Bronchial epithelial cell (primary cell): ENCODE results near the gene PPP2R2C. TPM values are rescaled to one million over a fixed set of nuclear protein-coding genes. Genes with fewer than 3 reads are reported as not detected.

ENCODE experiments used
- DNase-seq: peaks from one replicate; pipeline ENCODE4 v3.0.0-alpha.2; 2010; ENCODE audit warnings: low read depth
- FAIRE-seq: peaks from 2 replicates; lab custom pipeline; 2011; peaks lifted over from hg19 to GRCh38; lab: Jason Lieb, UNC
- H3K27me3 ChIP-seq: 2 replicates; pipeline ENCODE4 v1.5.1; 2011; ENCODE audit warnings: low read length; ENCODE audit not compliant: control insufficient read depth, insufficient read depth
- H3K36me3 ChIP-seq: 2 replicates; pipeline ENCODE4 v1.5.1; 2011; ENCODE audit warnings: low read length; ENCODE audit not compliant: control insufficient read depth, insufficient read depth
- H3K4me3 ChIP-seq: 2 replicates; pipeline ENCODE4 v1.5.1; 2011; ENCODE audit warnings: mild to moderate bottlenecking, low read depth, low read length, control low read depth
- total RNA-seq: library from RNA; depleted of rRNA; stranded (reverse); fragments of >200 nt; gene quantifications from 2 replicates; pipeline ENCODE4 v1.2.1, GENCODE V29; 2014
- TF ChIP-seq, protein P1 (sequence below): IDR thresholded peaks from 2 replicates; pipeline ENCODE4 v1.5.1; 2011; ENCODE audit warnings: mild to moderate bottlenecking, moderate library complexity, low read length, control low read depth, inconsistent platforms; ENCODE audit not compliant: insufficient read depth, severe bottlenecking

The PPP2R2C gene
- total RNA-seq, 1 donor from 2014 or later: 1.1 TPM

DNA sequence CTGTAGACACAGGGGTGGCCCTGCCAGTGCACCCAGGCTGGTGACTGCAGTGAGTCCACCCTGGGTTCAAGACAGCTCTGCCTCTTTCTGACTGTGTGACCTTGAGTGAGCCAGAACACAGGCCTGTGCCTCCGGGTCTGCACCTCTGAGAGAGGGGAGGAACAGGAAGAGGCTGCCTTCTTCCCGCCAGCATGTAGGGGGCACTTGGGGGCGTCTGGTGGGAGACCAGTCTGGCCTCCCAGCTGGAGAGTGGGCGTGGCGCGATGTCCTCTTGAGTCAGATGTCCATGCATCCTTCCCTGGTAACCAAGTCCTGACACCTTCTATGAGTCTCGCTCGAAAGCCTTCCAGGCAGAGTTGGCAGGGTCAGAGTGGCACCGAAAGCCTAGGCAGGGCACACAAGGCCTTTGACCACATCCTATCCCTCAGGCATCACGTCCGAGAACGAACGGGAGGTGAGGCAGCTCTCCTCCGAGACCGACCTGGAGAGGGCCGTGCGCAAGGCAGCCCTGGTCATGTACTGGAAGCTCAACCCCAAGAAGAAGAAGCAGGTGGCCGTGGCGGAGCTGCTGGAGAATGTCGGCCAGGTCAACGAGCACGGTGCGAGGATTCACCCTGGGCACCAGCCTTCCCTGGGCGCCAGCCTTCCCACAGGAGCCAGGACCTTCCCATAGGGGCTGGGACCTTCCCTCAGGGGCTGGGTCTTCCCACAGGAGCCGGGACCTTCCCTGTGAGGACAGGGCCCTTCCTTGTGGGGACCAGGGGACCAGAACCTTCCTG lies 181.5 kb downstream of the PPP2R2C start:
- no peak overlapping the region for H3K4me3 ChIP-seq
- TF ChIP-seq, protein P1, sequence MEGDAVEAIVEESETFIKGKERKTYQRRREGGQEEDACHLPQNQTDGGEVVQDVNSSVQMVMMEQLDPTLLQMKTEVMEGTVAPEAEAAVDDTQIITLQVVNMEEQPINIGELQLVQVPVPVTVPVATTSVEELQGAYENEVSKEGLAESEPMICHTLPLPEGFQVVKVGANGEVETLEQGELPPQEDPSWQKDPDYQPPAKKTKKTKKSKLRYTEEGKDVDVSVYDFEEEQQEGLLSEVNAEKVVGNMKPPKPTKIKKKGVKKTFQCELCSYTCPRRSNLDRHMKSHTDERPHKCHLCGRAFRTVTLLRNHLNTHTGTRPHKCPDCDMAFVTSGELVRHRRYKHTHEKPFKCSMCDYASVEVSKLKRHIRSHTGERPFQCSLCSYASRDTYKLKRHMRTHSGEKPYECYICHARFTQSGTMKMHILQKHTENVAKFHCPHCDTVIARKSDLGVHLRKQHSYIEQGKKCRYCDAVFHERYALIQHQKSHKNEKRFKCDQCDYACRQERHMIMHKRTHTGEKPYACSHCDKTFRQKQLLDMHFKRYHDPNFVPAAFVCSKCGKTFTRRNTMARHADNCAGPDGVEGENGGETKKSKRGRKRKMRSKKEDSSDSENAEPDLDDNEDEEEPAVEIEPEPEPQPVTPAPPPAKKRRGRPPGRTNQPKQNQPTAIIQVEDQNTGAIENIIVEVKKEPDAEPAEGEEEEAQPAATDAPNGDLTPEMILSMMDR: no peak
- no peaks in the 10 kb centered on the region for H3K27me3 ChIP-seq
- DNase-seq (no peak), FAIRE-seq (no peak)
- peaks cover 5% of the 10 kb centered on the region for H3K36me3 ChIP-seq

DNA sequence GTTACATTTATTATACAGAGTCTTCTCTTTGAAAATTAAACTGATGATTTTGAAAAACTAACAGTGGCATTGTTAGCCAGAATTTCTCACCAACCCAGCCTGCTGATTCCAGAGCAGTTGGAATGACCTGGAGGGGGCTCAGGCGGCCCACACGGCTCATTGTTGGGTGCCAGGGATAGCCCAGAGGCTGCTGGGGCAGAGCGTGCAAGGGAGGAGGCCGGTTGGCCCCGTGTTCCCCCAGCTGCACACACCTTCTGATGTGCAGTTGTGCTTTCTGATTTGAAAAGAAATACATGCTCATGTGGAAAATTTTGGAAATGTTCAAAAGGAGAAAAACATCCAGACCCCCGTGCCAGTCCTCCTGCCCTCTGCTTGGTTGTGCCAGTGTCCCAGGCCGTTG lies 182.2 kb downstream of the PPP2R2C start:
- H3K36me3 ChIP-seq: peaks cover 5% of the 10 kb centered on the region
- no peak overlapping the region for H3K4me3 ChIP-seq
- FAIRE-seq (no peak), DNase-seq (no peak)
- H3K27me3 ChIP-seq: no peaks in the 10 kb centered on the region
- TF ChIP-seq, protein P1: no peak

GRCh38 chr4:6288871-6289270 lies 183.5 kb downstream of the PPP2R2C start:
- TF ChIP-seq, protein P1: no peak
- no peaks in the 10 kb centered on the region for H3K27me3 ChIP-seq
- peaks cover 5% of the 10 kb centered on the region for H3K36me3 ChIP-seq

GRCh38 chr4:6288342-6288741 lies 184.1 kb downstream of the PPP2R2C start:
- FAIRE-seq: no peak

More at GRCh38 chr4:6288871-6289270, 183.5 kb downstream of the PPP2R2C start:
- FAIRE-seq: no peak
- no peak overlapping the region for H3K4me3 ChIP-seq
- DNase-seq: no peak

GRCh38 chr4:6287017-6287788 lies 185.2 kb downstream of the PPP2R2C start:
- TF ChIP-seq, protein P1: no peak
- FAIRE-seq (no peak), DNase-seq (no peak)
- Histone ChIP-seq H3K36me3 (peaks cover 5% of the 10 kb centered on the region), H3K4me3 (no peak overlapping the region), H3K27me3 (no peaks in the 10 kb centered on the region)

More at GRCh38 chr4:6288342-6288741, 184.1 kb downstream of the PPP2R2C start:
- H3K27me3 ChIP-seq: no peaks in the 10 kb centered on the region
- TF ChIP-seq, protein P1: no peak
- H3K4me3 ChIP-seq: no peak overlapping the region
- H3K36me3 ChIP-seq: peaks cover 5% of the 10 kb centered on the region
- no peak for DNase-seq
